Activated CD4-positive, CD25-positive, alpha-beta regulatory T cell treated with anti-CD3 and anti-CD28 coated beads, Interleukin-2, amount 50 U/mL, for 16 hours (primary cell): Measurements from ENCODE around the gene ZBTB12.
"Not testable (repeated sequence)": the region's sequence is repeated elsewhere in the genome, so short reads cannot be mapped to it uniquely, and the experiment has no call there.

Source experiments
- DNase-seq: peaks from one replicate; pipeline ENCODE4 v3.0.0-alpha.2; 2020; ENCODE audit warnings: low read depth, low spot score

Gene ZBTB12

DNA sequence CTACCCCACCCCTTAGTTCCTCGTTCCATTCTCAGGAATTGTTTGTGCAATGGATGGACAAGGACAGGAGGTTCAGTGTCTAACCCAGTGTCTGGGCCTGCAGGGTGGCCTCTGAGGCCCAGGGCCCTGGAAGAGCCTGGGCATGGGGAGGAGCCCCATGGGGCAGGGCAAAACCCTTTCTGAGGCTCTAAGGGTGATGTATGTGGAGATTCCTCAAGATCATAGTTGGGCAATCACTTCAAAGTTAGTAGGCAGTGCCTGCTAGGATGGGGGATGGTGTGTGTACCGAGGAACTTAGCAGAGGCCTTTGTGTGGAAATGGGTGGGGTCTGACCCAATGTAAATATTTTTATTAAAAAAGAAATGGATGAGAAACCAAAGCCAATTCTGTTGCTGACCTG is 18.9 kb upstream of the ZBTB12 start:
- DNase-seq, result no peak

DNA sequence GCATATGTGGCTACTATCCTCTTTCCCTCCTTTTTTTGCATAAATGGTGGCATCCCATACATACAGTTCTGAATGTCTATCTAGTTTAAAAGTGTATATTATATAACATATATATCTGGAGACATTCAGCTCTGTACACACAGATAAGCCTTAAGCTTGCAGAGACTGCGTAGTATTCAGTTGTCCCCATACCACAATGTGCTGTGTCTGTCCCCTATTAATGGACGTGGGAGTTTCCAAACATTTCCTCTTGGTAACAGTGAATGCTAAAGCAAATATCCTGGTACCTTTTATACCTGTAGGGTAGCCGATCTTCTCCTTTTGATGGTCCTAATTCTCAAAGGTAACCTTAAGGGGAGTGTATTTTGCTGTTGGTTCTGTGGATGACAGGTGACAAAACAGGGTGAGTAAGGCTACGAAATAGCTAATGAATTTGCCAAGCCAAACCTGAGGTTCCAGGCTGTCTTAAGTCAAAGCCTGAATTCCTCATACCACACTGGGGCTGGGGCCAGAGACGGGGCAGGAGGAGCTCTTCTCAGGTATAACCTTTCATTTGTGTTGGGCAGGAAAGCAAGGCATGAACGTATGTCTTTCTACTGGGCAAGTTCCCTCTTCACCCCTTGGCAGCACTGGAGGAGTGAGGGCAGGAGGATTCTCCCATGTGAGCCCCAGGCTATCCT is 17.9 kb upstream of the ZBTB12 start:
- DNase-seq, result no peak

DNA sequence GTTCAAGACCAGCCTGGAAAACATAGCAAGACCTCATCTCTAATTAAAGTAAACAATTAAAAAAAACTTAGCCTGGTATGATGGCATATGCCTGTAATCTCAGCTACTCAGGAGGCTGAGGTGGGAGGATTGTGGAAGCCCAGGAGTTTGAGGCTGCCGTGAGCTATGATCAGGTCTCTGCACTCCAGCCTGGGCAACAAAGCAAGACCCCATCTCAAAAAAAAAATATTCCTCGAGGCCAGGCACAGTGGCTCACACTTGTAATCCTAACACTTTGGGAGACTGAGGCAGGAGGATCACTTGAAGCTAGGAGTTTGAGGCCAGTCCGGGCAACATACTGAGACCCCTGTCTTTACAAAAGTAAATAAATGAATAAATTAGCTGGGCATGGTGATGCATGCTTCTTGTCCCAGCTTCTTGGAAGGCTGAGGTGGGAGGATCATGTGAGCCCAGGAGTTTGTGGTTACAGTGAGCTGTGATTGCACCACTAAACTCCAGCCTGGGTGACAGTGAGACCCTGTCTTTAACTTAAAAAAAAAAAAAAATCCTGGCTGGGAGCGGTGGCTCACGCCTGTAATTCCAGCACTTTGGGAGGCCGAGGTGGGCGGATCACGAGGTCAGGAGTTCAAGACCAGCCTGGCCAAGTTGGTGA is 16.3 kb upstream of the ZBTB12 start:
- no peak for DNase-seq

DNA sequence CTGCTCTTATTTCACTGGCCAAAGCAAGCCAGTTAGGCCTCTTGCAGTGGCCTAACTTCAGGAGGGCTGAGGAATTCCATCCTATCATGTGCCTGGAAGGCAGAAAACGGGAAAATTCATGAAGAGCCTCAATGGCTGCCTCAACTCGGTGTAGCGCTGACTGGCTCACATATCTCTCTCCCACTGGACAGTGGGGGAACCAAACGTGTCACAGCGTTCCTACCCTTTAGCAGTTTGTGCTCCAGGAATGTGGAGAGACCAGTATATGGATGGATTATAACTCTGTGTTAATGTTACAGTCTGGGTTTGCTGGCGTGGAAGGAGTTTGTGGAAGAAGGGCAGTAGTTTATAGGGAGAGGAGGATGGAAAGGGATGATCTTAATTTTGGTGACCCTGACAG is 13.9 kb upstream of the ZBTB12 start:
- DNase-seq, result no peak

DNA sequence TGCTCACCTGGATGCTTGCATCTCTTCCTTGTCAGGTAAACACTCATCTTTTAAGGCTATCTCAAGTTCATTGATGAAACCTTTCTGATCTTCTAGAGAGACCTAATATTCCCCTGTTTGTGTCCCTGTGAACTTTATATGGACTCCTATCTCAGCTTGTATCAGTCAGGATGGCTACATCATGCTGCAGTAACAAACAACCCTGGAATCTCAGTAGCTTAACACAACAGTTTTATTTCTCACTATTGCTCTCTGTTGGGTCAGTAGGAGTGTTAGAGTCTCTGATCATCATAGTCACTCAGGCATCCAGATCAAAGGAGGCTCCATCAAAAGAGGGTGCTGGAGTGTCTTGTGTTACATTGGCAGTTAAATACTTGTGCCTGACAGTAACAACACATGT is 13.5 kb upstream of the ZBTB12 start:
- no peak for DNase-seq

DNA sequence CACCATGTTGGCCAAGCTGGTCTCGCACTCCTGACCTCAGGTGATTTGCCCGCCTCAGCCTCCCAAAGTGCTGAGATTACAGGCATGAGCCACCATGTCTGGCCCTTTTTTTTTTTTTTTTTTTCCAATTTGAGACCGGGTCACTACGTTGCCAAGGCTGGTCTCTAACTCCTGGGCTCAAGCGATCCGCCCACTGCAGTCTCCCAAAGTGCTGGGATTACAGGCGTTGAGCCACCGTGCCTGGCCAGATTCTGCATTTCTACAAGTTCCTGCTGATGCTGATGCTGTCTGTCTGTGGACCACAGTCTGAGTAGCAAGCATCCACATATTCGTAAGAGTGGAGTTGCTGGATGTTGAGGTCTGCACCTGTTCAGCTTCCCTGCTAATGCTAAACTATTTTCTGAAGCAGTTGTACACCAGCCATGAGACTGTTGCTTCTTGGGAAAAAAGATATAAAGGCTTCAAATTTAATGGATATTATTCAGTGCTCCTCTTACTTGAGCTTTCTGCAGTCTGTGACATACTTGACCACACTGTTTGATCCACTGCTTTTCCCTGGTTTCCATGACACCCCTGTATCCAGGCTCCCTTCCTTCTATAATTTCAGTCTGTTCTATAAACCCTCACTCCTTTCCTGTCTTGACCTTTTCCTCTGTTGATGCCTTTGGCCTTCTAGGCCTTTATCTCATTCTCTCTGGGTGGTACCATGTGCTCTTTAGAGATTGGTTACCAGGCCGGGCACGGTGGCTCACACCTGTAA is 10.1 kb upstream of the ZBTB12 start:
- DNase-seq, result no peak

DNA sequence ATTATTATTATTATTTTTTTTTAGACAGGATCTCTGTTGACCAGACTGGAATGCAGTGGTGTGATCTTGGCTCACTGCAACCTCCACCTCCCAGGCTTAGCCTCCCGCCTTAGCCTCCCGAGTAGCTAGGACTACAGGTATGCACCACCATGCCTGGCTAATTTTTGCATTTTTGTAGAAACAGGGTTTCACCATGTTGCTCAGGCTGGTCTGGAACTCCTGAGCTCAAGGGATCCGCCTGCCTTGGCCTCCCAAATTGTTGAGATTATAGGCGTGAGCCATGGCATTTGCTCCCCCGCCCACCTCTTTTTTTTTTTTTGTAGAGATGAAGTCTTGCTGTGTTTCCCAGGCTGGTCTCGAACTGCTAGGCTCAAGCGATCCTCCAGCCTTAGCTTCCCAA is 7.4 kb upstream of the ZBTB12 start:
- not testable (repeated sequence) for DNase-seq

DNA sequence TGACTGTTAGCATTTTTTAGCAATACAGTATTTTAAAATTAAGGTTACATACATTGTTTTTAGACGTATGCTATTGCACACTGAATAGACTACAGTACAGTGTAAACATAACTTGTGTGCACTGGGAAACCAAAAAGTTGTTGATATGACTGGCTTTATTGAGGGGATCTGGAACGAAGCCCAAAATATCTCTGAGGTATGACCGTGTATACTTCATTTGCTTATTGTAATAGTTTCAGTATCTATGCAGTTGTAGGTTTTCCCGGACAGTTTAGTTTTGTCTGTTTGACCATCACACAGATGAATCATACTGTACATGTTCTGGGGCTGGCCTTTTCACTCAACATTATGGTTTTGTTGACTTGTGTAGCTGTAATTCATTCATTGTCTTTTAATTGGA is 6.9 kb upstream of the ZBTB12 start:
- no peak for DNase-seq

DNA sequence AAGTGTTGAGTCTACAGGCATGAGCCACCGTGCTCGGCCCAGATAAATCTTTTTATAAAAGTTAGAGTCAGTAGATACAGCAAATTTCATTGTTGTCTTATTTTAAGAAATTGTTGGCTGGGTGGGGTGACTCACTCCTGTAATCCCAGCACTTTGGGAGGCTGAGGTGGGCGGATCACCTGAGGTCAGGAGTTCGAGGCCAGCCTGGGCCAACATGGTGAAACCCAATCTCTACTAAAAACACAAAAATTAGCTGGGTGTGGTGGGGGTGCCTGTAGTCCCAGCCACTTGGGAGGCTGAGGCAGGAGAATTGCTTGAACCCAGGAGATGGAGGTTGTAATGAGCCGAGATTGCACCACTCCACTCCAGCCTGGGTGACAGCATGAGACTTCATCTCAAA is 6.4 kb upstream of the ZBTB12 start:
- not testable (repeated sequence) for DNase-seq

DNA sequence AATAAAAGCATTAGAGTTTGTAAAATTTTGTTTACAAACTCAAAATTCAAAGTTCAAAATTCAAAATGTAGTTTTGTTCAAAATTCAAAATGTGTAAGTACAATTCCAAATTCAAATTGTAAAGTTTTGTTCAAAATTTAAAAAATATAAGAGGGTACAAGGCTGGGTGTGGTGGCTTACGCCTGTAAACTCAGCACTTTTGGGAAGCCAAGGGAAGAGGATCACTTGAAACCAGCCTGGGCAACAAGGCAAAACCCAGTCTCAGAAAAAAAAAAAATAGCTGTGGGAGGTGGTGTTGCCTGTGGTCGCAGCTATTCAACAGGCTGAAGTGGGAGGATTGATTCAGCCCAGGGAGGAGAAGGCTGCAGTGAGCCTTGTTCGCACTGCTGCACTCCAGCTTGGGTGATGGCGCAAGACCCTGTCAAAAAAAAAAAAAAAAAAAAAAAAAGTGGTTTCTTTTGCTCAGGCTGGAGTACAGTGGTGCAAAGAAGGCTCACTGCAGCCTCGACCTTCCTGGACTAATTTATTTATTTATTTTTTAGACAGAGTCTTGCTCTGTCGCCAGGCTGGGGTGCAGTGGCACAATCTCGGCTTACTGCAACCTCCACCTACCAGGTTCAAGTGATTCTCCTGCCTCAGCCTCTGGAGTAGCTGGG is 5.4 kb upstream of the ZBTB12 start:
- no peak for DNase-seq

DNA sequence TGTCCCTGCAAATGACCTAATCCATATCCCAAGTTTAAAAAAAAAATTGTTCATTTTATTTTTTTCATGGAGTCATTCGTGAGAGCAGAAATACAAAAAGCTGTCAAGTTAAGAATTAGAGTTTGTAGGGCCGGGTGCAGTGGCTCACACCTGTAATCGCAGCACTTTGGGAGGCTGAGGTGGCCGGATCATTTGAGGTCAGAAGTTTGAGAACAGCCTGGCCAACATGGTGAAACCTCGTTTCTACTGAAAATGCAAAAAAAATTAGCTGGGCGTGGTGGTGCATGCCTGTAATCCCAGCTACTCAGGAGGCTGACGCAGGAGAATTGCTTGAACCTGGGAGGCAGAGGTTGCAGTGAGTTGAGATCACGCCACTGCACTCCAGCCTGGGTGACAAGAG is 4.8 kb upstream of the ZBTB12 start:
- DNase-seq, result not testable (repeated sequence)

DNA sequence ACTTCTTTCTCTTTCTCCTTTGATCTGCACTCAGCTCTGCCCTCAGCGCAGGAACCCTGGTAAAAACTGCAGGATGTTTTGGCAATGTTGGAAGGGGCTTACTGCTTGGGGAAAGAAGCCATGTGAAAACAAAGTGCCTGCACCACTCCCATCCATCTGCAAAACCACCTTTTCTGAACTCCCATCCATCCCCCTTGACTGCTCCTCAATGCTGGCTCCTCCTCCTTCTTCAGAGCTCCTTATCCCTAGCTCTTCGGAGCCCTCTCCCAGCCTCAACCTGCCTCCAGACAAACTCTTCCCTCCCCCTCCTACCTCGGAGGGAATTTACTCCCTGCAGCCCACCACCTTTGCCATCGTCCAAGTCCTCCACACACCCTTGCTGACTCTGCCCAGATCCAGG is 4.2 kb upstream of the ZBTB12 start:
- no peak for DNase-seq

DNA sequence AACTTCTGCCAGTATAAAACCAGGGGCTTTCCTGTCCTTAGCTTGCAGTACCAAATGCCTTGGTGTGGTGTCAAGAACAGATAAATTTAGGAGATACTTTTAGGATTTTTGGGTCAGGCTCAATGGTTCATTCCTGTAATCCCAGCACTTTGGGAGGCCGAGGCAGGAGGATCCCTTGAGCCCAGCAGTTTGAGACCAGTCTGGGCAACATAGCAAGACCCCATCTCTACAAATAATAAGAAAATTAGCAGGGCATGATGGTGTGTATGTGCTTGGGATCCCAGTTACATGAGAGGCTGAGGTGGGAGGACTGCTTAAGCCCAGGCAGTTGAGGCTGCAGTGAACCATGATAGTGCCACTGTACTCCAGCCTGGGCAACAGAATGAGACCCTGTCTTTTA is 3.2 kb upstream of the ZBTB12 start:
- DNase-seq, result no peak

DNA sequence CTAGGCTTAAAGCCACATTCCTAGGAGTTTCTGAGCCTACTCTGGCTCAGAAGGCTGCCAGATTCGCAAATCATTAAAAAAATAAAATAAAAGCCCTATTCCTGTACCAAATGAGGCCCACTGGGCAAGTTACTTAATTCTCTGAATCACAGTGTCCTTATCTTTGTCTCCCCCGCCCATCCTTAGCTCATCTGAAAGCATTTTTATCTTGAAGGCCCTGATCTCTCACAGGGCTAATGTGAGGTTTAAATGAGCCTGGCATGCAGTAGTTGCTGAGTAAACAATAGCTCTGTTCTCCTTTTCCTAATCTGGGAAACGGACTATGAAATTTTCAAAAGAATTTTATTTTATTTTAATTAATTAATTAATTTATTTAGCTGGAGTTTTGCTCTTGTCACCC is 2.1 kb upstream of the ZBTB12 start:
- DNase-seq, result no peak

DNA sequence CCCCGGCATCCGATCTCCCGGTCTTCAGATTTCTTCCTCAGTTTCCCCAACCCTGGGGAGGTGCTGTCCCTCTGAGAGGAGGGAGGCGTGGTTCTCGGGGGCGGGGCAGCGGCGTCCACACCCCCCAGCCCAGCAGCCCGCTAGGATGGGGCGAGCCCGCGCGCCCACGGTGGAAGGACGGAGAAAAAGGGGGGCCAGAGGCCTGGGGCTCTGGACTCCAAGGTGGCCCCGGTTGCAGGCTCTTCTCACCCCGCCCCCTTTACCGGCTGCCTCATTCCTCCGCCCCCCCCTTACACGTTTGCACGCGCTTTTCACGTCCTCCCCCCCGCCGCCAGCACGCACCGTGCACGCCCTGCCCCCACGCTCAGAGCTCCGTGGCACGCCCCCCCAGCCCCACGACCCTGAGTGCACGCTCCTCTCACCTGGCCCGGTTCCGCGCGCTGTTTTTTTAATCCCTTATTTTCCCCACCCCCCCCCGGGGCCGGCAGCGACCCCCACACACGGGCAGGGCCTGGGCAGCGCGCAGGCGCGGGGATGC is 402 bp downstream of the ZBTB12 start:
- peak; percentile 40 for DNase-seq

DNA sequence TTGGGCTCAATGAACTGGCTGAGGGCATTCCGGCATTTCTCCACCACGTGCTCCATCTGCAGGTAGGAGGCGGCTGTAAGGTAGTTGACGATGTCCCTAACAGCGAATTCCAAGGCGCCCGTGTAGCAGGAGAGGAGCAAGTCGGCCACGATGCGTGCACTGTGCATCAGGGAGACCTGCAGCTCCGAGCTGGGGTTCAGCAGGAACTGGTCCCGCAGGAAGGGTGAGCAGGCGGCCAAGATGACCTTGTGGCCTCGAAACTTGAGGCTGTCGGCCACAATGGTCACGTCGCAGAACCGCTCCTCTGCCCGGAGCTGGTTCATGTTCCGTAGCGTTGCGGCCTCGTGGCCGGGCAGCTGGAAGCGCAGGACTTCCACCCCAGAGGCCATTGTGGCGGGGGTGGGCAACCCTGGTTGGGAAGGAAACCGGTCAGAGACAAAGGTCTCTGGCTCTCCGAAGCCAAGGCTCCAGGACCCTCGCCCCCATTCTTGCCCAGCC is 920 bp downstream of the ZBTB12 start:
- DNase-seq, result no peak

DNA sequence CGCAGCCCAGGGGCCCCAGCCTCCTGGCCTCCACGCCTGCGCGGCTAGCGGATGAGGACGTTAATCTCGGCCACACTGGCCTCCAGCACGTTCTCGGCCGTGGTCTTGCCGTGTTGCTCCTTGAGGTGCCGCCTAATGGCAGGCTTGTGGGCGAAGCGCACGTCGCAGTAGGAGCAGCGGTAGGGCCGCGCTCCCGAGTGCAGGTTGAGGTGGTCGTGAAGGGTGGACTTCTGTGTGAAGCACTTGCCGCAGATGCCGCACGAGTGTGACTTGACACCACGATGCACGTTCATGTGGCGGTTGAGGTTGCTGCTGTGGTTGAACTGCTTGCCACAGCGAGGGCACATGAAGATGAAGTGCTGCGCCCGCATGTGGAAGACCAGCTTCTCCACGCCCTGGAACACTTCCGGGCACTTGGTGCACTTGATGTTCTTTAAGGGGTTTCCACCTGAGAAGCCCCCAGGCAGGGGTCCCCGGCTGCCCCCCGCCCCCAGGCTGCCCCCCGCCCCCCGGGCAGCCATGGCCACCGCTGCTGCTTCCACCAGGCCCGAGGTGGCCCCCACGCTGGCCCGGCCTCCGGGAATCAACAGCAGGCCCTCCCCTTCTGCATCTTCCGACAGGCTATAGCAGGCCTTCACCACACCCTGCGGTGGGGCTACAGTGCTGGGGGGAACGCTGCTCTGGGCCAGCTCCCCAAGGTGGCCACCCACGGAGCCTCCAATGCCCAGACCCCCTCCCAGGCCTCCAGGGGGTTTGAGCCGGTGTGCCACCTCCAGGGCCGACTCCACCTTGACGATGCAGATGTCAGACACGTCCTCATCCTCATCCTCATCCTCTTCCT is 1.8 kb downstream of the ZBTB12 start:
- no peak for DNase-seq

DNA sequence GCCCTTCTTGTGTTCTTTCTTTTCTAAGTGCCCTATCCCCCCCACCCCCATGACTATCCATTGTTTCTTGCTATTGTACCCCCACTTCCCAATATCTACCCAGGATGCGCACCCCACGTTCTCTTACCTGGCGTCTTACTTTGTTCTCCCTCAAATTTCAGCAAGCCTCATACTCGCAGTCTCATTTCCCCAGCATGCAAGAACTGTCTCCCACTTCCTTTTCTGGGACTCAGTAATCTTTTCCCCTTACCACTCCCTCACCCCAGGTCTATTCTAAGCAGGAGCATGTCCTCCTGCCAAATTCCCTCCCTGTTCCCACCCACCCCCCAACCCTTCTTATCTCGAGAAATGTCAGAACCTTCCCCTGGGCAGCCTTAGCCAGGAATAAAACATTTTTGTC is 2.7 kb downstream of the ZBTB12 start:
- DNase-seq, result no peak

DNA sequence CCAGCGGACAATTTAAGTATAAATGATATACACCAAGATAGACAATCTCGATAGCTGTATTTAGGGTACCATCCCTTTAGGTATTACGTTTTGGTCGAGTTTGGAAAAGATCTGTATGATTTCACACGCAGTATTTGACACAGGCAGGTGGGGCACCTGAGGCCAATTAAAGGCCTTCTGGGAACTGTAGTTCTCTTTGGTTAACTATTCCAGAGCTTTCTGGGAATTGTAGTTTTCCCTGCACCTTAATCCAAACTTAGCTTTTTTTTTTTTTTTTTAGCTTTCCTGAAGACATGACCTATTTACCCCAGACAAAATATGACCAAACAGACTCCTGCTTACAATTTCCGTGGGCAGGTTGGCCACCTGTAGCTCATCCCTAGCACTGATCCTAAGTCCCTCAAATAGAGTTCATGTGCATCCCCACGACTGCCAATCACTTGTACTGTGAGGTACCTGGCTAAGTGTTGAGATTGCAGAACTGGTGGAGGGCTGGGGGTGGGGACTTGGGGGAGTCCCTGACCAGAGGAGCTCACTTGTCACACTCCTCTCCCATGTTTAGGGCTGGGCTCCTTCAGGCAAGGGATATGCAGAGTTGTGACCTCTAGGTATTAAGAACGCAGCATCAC is 3.4 kb downstream of the ZBTB12 start:
- no peak for DNase-seq

DNA sequence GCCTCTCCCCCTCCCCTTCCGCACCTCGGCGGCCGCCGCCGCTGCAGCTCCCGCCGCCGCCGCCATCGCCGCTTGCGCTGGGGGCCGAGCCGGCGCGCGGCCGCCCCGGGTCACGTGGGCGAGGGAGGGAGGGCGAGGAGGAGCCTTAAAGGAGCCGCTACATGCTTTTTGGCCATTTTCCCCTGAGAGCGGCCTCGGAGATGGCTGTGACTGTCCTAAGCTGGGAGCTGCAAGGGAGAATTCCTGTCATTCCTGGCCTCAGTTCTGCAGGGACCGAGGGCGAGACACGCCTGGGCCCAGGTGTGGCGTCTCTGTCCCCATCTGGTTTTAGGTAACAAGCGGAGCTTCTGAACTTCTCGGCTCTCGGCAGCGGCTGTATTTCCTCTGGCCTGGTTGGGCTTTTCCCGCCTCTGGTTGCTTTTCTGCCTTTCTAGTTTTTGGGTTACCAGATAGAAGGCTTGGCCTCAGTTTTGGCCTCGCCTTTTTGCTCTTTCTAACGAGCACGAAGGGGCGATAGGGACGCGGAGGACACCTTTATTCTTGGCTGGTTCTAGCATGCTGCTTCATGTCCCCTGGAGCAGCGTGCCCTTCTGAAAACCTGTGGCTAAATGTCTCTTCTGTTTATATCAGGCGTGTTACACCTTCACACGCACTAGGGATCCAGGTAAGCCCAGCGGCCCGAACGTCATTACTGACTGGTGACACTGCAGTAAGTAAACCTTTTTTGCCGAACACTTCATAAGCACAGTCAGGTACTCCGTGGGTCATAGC is 4.1 kb downstream of the ZBTB12 start, which contains the start of gene EHMT2:
EHMT2 (minus strand) TSS at position 87 of the 771 bp plus-strand sequence; CDS start at position 66, 21 bp downstream.
- DNase-seq, result peak; percentile 71
